HG03520 (cell line): ENCODE data around the gene CRB3.

ENCODE experiments used
- ATAC-seq: cut with Tn5 transposase; IDR thresholded peaks from one replicate; pipeline ENCODE4 v1.9.1; 2021; ENCODE audit warnings: mild to moderate bottlenecking, moderate library complexity; ENCODE audit not compliant: unreplicated experiment

The CRB3 gene

GRCh38 chr19:6431891-6432290 is 32.2 kb upstream of the CRB3 start:
- ATAC-seq, result no peak

DNA sequence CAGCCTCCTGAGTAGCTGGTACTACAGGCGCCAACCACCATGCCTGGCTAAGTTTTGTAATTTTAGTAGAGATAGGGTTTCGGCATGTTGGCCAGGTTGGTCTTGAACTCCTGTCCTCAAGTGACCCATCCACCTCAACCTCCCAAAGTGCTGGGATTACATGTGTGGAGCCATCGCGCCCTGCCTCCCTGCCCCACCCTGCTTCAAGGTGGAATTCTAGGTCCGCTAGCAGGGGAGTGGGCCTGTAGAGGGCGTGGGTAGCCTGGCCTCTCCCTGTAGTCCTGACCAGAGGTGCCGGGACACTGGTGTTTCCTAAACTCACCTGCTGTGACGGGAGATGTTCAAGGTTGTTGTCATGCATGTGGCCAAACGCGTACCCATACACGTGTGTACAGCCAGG is 30.9 kb upstream of the CRB3 start:
- ATAC-seq, result no peak

DNA sequence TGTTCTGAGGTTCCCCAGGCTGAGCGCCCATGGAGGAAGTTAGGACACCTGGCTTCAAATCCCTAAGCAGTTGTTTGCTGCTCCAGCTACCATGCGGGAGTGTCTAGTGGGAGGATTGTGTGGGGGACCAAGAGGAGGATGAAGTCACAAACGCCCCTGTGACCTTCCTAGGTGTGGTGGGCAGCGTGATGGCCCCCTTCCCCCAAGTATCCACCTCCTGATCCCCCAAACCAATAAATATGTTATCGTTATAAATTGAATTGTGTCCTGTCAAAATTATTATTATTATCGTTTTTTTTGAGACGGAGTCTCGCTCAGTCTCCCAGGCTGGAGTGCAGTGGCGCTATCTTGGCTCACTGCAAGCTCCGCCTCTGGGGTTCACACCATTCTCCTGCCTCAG is 30.4 kb upstream of the CRB3 start, which contains the start of gene SLC25A41:
SLC25A41 (minus strand) TSS at position 101 of the 400 bp plus-strand sequence; CDS start at position 31, 70 bp downstream.
- no peak for ATAC-seq

DNA sequence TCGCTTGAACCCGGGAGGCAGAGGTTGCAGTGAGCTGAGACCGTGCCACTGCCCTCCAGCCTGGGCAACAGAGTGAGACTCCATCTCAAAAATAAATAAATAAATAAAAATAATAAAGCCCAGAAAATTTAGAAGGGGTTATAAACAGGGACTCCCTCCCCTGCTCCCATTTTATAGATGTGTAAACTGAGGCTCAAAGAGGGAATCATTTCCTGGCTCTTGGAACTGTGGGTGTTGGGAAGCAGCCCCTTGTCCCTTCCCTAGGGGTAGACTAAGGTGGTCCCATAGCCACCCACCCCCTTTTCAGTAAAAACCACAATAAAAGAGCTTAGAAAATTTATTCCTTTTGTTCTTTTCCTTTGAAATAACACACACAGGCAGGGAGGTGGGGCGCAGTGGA is 24.3 kb upstream of the CRB3 start:
- ATAC-seq, result no peak

- no peak for ATAC-seq
Measured at GRCh38 chr19:6440905-6441304, 23.2 kb upstream of the CRB3 start.

DNA sequence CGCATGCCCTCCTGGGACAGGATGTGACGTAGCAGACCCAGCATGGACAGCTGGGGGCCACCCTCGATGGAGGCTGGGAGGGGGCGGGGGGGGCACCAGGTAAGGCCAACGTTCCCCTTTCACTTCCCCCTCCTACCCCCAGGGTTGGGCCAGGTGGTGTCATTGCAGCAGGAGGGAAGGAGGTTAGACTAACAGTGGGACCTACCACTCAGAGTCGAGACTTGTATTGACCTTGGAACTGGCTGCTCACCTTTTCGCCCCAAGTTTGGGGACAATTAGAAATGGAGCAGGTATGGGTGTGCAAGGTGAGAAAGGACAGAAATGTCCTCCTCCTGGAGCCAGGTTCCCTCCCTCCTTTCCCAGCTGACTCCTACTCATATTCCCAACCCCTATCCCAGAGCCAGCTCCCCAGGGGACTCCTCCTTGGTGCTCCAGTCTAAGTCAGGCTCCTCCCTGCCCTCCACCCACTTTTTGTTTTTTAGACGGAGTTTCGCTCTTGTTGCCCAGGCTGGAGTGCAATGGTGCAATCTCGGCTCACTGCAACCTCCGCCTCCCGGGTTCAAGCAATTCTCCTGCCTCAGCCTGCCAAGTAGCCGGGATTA is 21.9 kb upstream of the CRB3 start:
- no peak for ATAC-seq

DNA sequence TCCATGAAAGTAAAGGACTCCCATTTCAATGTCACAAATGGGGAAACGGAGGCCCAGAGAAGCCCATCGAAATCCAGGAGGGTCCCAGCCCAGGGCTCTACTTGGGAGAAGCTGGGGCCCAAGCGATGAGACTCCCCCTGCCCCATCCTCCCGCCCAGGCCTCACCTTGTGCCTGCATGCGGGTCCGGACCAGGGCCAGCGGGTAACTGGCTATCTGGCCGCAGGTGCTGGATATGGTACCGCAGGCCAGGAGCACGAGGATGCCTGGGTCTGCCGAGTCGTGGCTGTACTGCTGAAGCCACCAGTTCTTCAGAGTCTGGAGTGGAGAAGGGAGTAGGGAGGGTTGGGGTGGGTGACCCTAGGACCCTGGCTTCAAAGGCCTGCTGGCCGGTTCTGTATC is 20.1 kb upstream of the CRB3 start:
- no peak for ATAC-seq

DNA sequence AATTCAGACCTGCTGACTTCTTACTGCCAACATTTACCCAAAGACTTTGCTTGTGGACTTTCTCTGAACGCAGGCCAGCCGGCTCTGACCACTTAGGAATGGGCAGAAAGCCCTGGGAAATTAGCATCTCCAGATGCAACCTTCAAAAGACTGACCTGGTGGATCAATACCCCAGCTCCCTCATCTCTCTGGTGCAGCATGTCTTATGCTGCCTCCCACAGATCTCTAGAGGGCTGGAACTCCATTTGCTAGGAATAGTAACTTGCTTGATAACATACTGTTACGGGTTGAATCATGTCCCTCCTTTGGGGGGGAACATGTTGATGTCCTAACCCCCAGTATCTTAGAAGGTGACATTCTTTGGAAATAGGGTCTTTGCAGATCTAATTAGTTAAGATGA is 17.6 kb upstream of the CRB3 start:
- no peak for ATAC-seq

DNA sequence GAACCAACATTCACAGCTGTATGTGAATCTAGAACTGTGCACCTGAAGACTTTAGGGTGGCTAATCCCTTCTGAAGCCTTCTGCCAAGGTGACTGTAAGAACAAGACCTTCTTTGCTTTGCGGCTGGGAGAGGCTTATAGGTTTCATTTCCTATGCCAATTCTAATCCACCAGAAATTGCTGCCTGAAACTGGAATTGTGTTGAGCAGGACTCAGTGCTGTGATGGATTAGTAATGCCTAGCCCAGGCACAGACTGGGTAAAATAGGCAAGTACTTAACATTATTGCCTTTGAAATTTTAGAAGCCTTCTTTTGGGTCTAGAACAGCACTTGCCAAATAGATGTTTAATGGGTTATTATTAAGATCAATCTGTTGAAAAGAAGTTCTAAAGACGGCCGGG is 16.0 kb upstream of the CRB3 start:
- no peak for ATAC-seq

- ATAC-seq, result no peak
Measured at GRCh38 chr19:6450166-6450565, 13.9 kb upstream of the CRB3 start.

DNA sequence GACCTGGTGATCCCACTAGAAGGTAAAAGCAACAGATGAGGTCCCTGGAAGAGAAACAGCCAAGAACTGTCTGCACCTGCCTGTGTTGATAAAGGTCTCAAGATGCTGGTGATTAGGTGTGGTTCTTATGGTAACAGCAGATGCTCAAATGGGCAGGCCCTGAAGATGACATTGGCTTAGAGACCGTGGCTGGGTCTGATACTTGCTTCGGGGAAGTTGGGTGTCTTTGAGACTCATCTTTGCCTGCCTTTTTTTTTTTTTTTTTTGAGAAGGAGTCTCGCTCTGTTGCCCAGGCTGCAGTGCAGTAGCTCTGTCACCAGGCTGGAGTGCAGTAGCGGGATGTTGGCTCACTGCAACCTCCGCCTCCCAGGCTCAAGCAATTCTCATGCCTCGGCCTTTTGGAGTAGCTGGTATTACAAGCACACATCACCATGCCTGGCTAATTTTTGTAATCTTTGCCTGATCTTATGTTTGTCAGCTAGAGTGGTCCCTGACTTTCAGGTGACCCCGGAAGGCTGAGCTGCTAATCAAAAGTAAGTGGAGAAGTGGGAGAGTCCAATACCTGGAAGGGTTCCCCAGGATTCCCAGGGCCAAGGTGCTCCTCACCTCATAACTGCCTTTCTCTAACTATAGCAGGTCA is 12.4 kb upstream of the CRB3 start:
- no peak for ATAC-seq

DNA sequence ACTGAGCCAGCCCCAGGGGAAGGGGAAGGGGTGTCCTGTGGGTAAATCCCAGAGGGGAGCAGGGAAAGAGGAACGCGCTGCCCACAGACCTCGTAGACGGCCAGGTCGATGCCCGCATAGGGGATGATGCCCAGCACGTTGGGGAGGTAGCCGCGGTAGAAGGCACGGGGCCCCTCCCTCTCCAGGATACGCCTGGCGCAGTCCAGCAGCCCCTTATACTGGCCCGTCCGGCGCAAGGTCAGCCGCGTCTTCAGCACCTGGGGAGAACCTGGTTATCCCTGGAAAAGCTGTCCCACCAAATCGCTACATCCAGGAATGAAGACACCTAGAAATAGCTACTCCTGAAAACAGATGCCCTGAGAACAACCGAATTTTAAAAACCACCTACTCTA is 11.9 kb upstream of the CRB3 start:
- ATAC-seq, result no peak

- no peak for ATAC-seq
Measured at GRCh38 chr19:6452899-6453298, 11.2 kb upstream of the CRB3 start.

GRCh38 chr19:6453951-6454565 is 10.0 kb upstream of the CRB3 start:
- no peak for ATAC-seq

DNA sequence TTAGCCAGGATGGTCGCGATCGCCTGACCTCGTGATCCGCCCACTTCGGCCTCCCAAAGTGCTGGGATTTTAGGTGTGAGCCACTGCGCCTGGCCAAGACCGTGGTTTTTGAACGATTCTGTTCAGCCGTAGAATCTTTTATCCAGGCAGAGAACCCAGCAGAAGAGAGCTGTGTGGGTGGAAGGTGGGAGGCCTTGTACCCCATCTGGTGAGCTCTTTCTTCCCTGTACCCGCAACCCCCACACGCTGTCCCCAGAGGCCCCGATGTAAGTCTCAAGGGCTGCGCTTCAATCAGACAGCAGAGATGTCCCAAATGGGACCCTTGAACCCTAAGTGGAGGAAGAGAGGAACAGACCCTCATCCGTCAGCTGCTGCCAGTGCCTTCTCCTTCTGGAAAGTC is 8.1 kb upstream of the CRB3 start:
- ATAC-seq, result no peak

GRCh38 chr19:6457958-6458694 is 5.9 kb upstream of the CRB3 start:
- no peak for ATAC-seq

DNA sequence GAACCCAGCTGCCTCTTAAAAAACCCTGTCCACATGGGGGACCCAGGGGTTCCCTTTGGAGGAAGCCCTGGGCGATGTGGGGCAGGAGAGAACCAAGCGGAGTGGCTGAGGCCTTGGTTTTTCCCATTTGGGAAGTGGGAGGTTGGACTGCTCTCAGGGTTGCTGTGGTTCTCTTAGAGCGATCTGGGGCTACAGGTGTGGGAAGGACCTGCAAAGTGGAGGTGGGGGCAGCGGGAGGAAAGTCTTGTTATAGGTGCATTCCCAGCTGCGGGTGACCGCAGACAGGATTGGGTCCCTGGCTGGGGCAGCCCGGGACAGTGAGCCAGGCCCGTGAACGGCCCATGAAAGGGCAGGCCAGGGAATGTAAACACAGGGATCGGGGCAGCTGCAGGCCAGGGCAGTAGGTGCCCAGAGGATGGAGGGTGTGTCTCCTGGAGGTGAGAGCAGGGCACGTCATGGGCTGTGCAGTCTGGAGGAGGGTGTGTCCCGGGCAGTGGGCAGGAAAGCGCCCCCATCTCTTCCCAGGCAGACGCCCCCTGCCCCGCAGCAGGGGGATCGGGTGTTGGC is 5.3 kb upstream of the CRB3 start:
- ATAC-seq, result no peak

- peak; percentile 10 for ATAC-seq
Measured at GRCh38 chr19:6459262-6460098, 4.6 kb upstream of the CRB3 start, which contains the start of gene SLC25A23. Gene SLC25A23, minus strand, starts transcription at chr19:6459792. Its CDS starts 164 bp downstream, at chr19:6459628.

GRCh38 chr19:6460099-6460884 is 3.8 kb upstream of the CRB3 start:
- ATAC-seq, result peak; percentile 61

- ATAC-seq, result no peak
Measured at GRCh38 chr19:6465006-6465405, 935 bp downstream of the CRB3 start.
